D721Med (cell line): ENCODE measurements around the gene BCAS3.

Experiments used
- DNase-seq: peaks from one replicate; pipeline ENCODE4 v3.0.0; 2011; ENCODE audit warnings: low spot score; ENCODE audit not compliant: insufficient read length
- FAIRE-seq: peaks from 2 replicates; lab custom pipeline; 2011; peaks lifted over from hg19 to GRCh38; lab: Jason Lieb, UNC
- TF ChIP-seq, protein P1 (sequence below): IDR thresholded peaks from 2 replicates; pipeline ENCODE4 v1.5.1; 2012; ENCODE audit warnings: mild to moderate bottlenecking, control low read depth; ENCODE audit not compliant: insufficient read depth; ENCODE audit errors: missing control alignments

Gene BCAS3

DNA sequence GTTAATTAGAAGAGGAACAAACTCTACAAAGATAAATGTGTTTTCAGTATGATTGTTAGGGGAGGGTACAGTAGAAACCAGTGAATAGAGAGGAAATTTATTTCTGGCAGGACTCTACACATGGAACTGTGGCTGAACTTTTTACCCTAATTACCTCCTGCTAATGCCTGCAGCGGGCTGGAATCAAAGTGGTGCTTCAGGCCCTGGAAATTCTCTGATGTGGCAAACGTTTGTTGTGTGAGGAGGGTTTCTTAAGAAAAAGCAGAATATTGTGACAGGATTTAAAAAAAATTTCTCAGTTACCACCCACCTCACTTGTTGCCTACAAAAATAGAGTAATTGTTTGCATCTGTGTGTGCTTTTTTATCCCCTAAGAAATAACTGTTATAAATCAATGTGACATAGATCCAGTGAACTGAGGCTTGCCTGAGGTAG, 154.5 kb downstream of the BCAS3 start:
- FAIRE-seq: no peak
- no peak for DNase-seq
- TF ChIP-seq, protein P1, sequence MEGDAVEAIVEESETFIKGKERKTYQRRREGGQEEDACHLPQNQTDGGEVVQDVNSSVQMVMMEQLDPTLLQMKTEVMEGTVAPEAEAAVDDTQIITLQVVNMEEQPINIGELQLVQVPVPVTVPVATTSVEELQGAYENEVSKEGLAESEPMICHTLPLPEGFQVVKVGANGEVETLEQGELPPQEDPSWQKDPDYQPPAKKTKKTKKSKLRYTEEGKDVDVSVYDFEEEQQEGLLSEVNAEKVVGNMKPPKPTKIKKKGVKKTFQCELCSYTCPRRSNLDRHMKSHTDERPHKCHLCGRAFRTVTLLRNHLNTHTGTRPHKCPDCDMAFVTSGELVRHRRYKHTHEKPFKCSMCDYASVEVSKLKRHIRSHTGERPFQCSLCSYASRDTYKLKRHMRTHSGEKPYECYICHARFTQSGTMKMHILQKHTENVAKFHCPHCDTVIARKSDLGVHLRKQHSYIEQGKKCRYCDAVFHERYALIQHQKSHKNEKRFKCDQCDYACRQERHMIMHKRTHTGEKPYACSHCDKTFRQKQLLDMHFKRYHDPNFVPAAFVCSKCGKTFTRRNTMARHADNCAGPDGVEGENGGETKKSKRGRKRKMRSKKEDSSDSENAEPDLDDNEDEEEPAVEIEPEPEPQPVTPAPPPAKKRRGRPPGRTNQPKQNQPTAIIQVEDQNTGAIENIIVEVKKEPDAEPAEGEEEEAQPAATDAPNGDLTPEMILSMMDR: no peak

DNA sequence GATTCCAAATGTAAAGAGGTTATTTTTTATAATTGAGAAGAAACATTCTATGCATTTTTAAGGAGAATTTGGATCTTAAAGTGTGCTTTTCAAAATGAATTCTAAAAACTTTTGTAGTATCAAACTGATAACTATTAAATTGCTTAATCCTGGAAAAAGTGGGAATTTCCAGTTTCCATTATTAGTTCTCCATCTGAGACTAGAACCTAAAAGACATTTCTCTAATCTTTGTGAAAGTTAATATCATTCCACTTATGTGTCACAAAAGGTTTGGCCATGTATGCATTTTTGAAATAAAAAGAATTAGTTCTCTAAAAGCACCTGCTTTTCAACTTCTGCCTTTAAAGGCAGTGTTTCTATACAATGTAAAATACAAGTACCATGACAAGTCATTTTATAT, 155.0 kb downstream of the BCAS3 start:
- TF ChIP-seq, protein P1: no peak
- DNase-seq (no peak), FAIRE-seq (no peak)

DNA sequence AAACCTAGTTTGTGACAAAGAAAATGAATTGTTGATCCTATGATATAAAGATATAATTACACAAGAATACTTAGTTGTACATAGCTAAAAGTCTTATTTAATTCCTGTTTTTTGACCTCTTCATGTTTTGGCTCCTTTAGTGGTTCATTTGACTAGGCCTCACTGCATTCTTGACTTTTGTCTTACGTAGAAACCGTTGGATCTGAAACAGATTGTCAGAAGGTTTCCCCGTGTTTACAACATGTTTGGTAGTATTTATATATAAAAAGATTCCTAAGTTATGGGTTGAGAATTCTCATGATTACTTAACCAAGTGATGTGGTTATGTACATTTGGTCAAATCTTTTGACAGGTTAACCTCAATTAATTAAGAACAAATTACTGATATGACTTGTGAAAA, 162.8 kb downstream of the BCAS3 start:
- FAIRE-seq (no peak), DNase-seq (no peak)
- TF ChIP-seq, protein P1: no peak

DNA sequence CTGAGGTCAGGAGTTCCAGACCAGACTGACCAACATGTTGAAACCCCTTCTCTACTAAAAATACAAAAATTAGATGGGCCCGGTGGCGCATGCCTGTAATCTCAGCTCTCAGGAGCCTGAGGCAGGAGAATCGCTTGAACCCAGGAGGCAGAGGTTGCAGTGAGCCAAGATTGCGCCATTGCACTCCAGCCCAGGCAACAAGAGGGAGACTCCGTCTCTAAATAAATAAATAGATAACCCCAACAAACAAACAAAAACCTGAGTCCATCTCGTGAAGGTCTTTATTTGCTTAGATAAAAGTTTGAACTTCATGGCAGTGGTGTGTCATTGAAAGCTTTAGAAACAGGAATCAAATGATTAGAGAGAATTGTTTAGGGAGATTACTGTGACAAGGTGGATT, 167.4 kb downstream of the BCAS3 start:
- TF ChIP-seq, protein P1: no peak
- FAIRE-seq: no peak

DNA sequence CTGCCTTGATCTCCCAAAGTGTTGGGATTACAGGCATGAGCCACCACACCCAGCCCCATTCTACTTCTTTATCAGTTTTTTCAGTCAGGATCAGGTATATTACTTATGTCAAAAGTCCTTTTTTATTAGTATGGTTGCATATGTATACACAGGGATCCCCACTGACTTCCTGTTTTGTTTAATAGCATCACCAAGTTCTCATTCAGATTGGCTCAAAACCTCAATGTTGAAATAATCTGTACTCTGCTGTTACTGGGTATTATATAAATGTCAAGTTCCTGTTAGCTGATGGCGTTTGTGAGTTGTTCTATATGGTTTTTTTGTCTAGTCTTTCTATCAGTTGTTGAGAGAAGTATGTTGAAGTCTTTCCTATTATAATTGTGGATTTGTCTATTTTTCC, 168.5 kb downstream of the BCAS3 start:
- TF ChIP-seq, protein P1: no peak
- FAIRE-seq (no peak), DNase-seq (no peak)

More for the DNA sequence above, 167.4 kb downstream of the BCAS3 start:
- DNase-seq: no peak

DNA sequence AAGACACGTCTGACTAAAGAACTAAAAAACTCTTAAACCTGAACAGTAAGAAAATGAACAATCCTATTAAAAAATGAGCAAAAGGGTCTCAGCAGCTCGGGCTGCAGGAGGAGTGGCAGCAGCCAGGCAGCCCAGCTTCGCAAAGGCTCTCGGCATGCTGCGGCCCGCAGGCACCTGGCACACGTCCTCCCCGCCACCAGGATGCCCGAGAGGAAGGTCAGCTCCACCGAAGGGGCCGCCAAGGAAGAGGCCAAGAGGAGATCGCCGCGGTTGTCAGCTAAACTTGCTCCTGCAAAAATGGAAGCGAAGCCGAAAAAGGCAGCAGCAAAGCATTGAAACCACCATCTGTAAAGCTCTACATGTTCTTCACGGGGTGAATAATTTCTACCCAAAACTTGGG, 173.5 kb downstream of the BCAS3 start:
- FAIRE-seq (no peak), DNase-seq (no peak)
- TF ChIP-seq, protein P1: no peak

DNA sequence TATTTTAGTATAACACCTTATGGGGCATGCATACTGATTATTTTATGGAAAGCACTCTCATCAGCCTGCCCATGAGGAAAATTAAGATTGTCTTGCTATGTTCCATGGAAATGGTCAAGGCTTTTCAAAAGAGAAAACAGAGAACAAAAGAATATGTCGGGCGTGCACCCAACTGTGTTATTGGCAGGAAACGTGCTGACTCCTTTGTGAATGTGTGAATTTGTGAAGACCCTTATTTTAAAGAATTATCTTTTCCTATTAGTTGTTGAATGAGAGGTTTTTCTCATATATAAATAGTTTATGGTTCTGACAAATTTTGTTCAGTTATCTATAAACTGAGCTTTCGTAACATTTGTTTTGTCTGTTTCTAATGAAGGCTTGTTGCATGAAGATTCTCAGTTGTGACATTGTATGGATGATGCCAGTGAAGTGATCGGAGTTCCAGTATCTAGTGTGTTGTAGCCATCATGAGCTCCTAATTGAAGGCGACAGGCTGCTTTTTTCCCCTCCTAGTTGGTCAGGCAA, 180.0 kb downstream of the BCAS3 start:
- FAIRE-seq (no peak), DNase-seq (no peak)
- TF ChIP-seq, protein P1: no peak
